Measurements from ENCODE around the gene ARHGEF37. TPM values are rescaled to one million over a fixed set of nuclear protein-coding genes. Genes with fewer than 3 reads are reported as not detected.

ARHGEF37 gene
- total RNA-seq, 2 experiments from 2014 or later, result 1.4 TPM; not detected in 1

GRCh38 chr5:149644629-149645028 lies 63.3 kb downstream of the ARHGEF37 start:
- ChIA-PET POLR2A (interaction anchor here (0.7 to 1.2 kb wide), 3 partner anchors 22 to 142 kb away, joined by 3 to 6 read pairs (median 3); no protein-coding TSS in a partner anchor), CTCF (ENCODE audit: unreplicated experiment) (interaction anchor here (0.6 kb wide), 2 partner anchors 26 to 76 kb away, joined by 3 read pairs; no protein-coding TSS in a partner anchor)
- TF ChIP-seq CTCF (conservative IDR thresholded peaks at IDR 0.05; ENCODE audit: low read length) (no peak), EZH2phosphoT487 (IDR thresholded peaks at IDR 0.05; ENCODE audit: borderline replicate concordance, low read depth, low read length) (no peak)
- Histone ChIP-seq H3K4me1 (ENCODE audit: insufficient read depth, low read length, poor library complexity, severe bottlenecking) (peaks cover 62% of the 10 kb centered on the region), H3K79me2 (ENCODE audit: insufficient read depth, low read depth, low read length) (no peaks in the 10 kb centered on the region), H3K36me3 (ENCODE audit: insufficient read depth, low read length) (no peaks in the 10 kb centered on the region), H4K20me1 (ENCODE audit: insufficient read depth, low read length) (no peaks in the 10 kb centered on the region), H3K9me2 (ENCODE audit: insufficient read depth, low read length) (no peaks in the 10 kb centered on the region), H2AFZ (ENCODE audit: low read length) (no peak overlapping the region), H3K4me3 (ENCODE audit: low read depth, low read length, poor library complexity, severe bottlenecking) (no peak overlapping the region), H3K9me3 (ENCODE audit: low read length) (no peaks in the 10 kb centered on the region), H3K4me2 (ENCODE audit: low read length) (no peak overlapping the region), H3K27ac (ENCODE audit: low read depth, low read length, poor library complexity, severe bottlenecking) (no peak overlapping the region)
- no TSS peak for BruUV-seq (replicated peaks)
- intact Hi-C loops (cut with micrococcal nuclease; ENCODE audit: unreplicated experiment), result loop anchor here (5.0 kb wide), 2 partner anchors 88 to 133 kb away; partner anchors contain the start of gene PPARGC1B
- no peak for DNase-seq (ENCODE audit: low spot score)

GRCh38 chr5:149645236-149645635 lies 63.9 kb downstream of the ARHGEF37 start:
- H3K4me2 ChIP-seq (ENCODE audit: low read length), result no peak overlapping the region
- no peak overlapping the region for H3K27ac ChIP-seq (ENCODE audit: low read depth, low read length, poor library complexity, severe bottlenecking)
- no peak overlapping the region; the same call in 1 of the 2 replicates for H2AFZ ChIP-seq (ENCODE audit: low read length)
- intact Hi-C loops (cut with micrococcal nuclease; ENCODE audit: unreplicated experiment), result loop anchor here (5.0 kb wide), 2 partner anchors 87 to 132 kb away; partner anchors contain the start of gene PPARGC1B
- peaks cover 62% of the 10 kb centered on the region for H3K4me1 ChIP-seq (ENCODE audit: insufficient read depth, low read length, poor library complexity, severe bottlenecking)
- H3K9me2 ChIP-seq (ENCODE audit: insufficient read depth, low read length), result no peaks in the 10 kb centered on the region
- no peaks in the 10 kb centered on the region for H3K79me2 ChIP-seq (ENCODE audit: insufficient read depth, low read depth, low read length)
- POLR2A ChIA-PET, result interaction anchor here (1.0 to 1.2 kb wide), 3 partner anchors 11 to 28 kb away, joined by 3 to 6 read pairs (median 5); no protein-coding TSS in a partner anchor
- no peaks in the 10 kb centered on the region for H3K9me3 ChIP-seq (ENCODE audit: low read length)
- CTCF ChIA-PET (ENCODE audit: unreplicated experiment), result interaction anchor here (0.6 to 1.2 kb wide), 5 partner anchors 20 to 420 kb away, joined by 3 read pairs; partner anchors contain the start of gene PPARGC1B
- TF ChIP-seq EZH2phosphoT487 (IDR thresholded peaks at IDR 0.05; ENCODE audit: borderline replicate concordance, low read depth, low read length) (no peak), CTCF (conservative IDR thresholded peaks at IDR 0.05; ENCODE audit: low read length) (peak; percentile 45; the same call in 1 of the 2 replicates)
- H3K36me3 ChIP-seq (ENCODE audit: insufficient read depth, low read length), result no peaks in the 10 kb centered on the region
- no peaks in the 10 kb centered on the region for H4K20me1 ChIP-seq (ENCODE audit: insufficient read depth, low read length)
- no TSS peak for BruUV-seq (replicated peaks)
- peak; percentile 35 for DNase-seq (ENCODE audit: low spot score)
- H3K4me3 ChIP-seq (ENCODE audit: low read depth, low read length, poor library complexity, severe bottlenecking), result no peak overlapping the region

- CTCF ChIA-PET (ENCODE audit: unreplicated experiment), result interaction anchor here (0.6 to 1.2 kb wide), 5 partner anchors 20 to 420 kb away, joined by 3 read pairs; partner anchors contain the start of gene PPARGC1B
- POLR2A ChIA-PET, result interaction anchor here (0.7 to 1.2 kb wide), 5 partner anchors 11 to 360 kb away, joined by 3 to 5 read pairs (median 4); no protein-coding TSS in a partner anchor
Measured at GRCh38 chr5:149645725-149646124, 64.4 kb downstream of the ARHGEF37 start.

More at GRCh38 chr5:149645725-149646124, 64.4 kb downstream of the ARHGEF37 start:
- no peaks in the 10 kb centered on the region for H3K36me3 ChIP-seq (ENCODE audit: insufficient read depth, low read length)
- peaks cover 62% of the 10 kb centered on the region for H3K4me1 ChIP-seq (ENCODE audit: insufficient read depth, low read length, poor library complexity, severe bottlenecking)
- H3K4me3 ChIP-seq (ENCODE audit: low read depth, low read length, poor library complexity, severe bottlenecking), result no peak overlapping the region
- H3K9me3 ChIP-seq (ENCODE audit: low read length), result no peaks in the 10 kb centered on the region
- intact Hi-C loops (cut with micrococcal nuclease; ENCODE audit: unreplicated experiment), result loop anchor here (5.0 kb wide), 2 partner anchors 87 to 132 kb away; partner anchors contain the start of gene PPARGC1B
- DNase-seq (ENCODE audit: low spot score), result peak; percentile 62
- peak overlapping the region; percentile 70; the same call in 1 of the 2 replicates for H2AFZ ChIP-seq (ENCODE audit: low read length)
- no peaks in the 10 kb centered on the region for H4K20me1 ChIP-seq (ENCODE audit: insufficient read depth, low read length)
- H3K27ac ChIP-seq (ENCODE audit: low read depth, low read length, poor library complexity, severe bottlenecking), result peak overlapping the region; percentile 79
- no peaks in the 10 kb centered on the region for H3K9me2 ChIP-seq (ENCODE audit: insufficient read depth, low read length)
- TF ChIP-seq CTCF (conservative IDR thresholded peaks at IDR 0.05; ENCODE audit: low read length), result no peak
- TF ChIP-seq EZH2phosphoT487 (IDR thresholded peaks at IDR 0.05; ENCODE audit: borderline replicate concordance, low read depth, low read length), result no peak
- BruUV-seq (replicated peaks), result no TSS peak
- H3K4me2 ChIP-seq (ENCODE audit: low read length), result 0 out of 2 replicates have a peak overlapping the region, but pooled peaks have one; percentile 13
- no peaks in the 10 kb centered on the region for H3K79me2 ChIP-seq (ENCODE audit: insufficient read depth, low read depth, low read length)

All from OCI-LY7 (cell line).